Endometrium (tissue), 2 donors: ENCODE results near the gene OR6N2.

ENCODE experiments used
- FAIRE-seq: peaks from 2 replicates; lab custom pipeline; 2012; peaks lifted over from hg19 to GRCh38; lab: Jason Lieb, UNC
- donor health status: control.
- donor health status: control.

Gene OR6N2

GRCh38 chr1:158752155-158752712 is 28.8 kb downstream of the OR6N2 start:
- no peak for FAIRE-seq

GRCh38 chr1:158735848-158736247 is 45.2 kb downstream of the OR6N2 start:
- FAIRE-seq: no peak

GRCh38 chr1:158732524-158732923 is 48.5 kb downstream of the OR6N2 start:
- no peak for FAIRE-seq

DNA sequence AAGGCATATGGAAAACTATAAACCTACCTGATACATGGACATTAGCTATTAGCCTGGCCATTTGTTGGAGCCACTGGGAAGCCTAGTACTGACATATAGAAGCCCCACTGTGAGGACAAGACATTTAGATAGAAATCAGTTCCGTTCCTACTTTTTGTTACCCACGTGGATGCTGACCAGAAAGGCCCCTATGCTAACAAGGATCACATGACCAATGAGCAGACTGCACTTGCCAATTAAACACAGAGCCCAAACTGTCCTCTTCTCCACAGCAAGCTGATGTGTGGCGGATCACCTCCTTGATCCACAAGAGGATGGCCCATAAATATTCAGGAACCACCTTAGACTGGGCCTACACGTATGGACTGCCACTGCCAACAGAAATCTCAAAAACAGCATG is 49.3 kb downstream of the OR6N2 start:
- no peak for FAIRE-seq

DNA sequence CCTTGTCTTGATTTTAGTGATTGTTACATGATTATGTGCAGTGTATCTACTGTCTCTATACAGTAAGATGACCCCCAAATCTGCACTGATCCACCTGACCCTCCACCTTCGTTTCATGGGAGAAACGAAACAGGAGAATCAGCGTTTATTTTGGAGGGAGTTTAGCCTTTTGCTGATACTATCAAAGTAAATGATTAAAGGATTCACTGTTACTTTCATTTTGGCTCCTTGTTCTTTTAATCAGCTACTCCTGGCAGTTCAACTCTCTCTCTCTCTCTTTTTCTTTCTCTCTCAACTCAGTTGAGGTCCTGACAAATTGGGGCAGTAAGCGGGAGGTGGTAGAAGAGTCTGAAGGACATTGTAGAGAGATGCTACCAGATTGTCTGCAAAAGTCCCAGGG is 50.6 kb downstream of the OR6N2 start:
- FAIRE-seq: no peak

DNA sequence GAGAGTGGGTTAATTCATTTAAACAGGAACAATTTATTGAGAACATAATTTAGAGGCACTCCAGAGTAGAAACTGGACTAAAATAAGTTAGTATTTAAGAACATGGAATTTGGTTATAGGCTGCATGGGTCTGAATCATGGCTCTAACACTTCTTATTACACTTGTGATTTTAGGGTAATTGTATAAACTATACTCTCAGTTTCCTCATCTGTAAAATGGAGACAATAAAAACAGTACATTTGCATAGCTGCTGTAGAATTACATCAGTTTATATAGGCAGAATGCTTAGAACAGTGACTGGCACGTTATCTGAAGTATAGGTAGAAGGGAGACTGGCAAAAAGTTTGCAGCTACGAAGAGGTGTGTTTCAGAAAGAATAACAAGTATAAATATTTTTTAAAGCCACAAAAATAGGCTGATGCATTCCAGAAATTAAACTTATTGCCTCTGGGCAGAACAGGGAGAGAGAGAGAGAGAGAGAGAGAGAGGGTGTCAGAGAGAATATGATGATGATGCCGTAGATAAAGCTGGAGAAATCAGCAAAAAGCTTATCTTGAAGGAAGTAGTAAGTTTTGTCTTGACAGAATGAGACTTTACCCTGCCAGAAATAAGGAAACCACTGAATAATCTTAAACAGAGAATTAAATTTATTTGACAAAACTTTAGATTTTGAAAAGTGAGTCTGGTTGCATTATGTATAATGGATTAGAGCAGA is 52.3 kb downstream of the OR6N2 start:
- no peak for FAIRE-seq

DNA sequence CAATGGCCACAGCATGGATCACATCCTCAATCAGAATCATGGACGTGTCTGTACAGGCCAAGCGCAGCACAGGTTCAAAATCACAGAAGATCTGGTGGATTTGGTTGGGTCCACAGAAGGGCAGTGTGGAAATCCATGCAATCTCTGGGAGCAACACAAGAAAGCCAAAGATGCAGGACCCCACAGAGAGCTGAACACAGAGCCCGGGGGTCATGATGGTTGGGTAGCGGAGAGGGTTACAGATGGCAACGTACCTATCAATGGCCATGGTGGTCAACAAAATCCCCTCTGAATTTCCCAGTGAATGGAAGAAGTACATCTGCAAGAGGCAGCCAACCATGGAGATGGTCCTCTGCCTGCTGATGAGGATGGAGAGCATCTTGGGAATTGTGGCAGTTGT is 56.6 kb downstream of the OR6N2 start:
- no peak for FAIRE-seq
